GM21360 (cell line): ENCODE results near the gene NCKAP5L.

ENCODE experiments used
- ATAC-seq: cut with Tn5 transposase; IDR thresholded peaks from one replicate; pipeline ENCODE4 v1.9.1; 2021; ENCODE audit warnings: mild to moderate bottlenecking, moderate library complexity; ENCODE audit not compliant: unreplicated experiment

The NCKAP5L gene

GRCh38 chr12:49803693-49804450, 24.3 kb downstream of the NCKAP5L start:
- no peak for ATAC-seq

GRCh38 chr12:49801141-49802063, 26.8 kb downstream of the NCKAP5L start:
- no peak for ATAC-seq

- no peak for ATAC-seq
Observed at GRCh38 chr12:49800421-49801140, 27.6 kb downstream of the NCKAP5L start.

GRCh38 chr12:49798934-49799333, 29.3 kb downstream of the NCKAP5L start:
- no peak for ATAC-seq

GRCh38 chr12:49798248-49798647, 30.0 kb downstream of the NCKAP5L start:
- no peak for ATAC-seq

- no peak for ATAC-seq
Observed at GRCh38 chr12:49797449-49797776, 30.8 kb downstream of the NCKAP5L start.

- no peak for ATAC-seq
Observed at GRCh38 chr12:49796606-49797448, 31.4 kb downstream of the NCKAP5L start.

GRCh38 chr12:49796155-49796554, 32.1 kb downstream of the NCKAP5L start:
- no peak for ATAC-seq

- no peak for ATAC-seq
Observed at GRCh38 chr12:49795654-49796105, 32.5 kb downstream of the NCKAP5L start.

- no peak for ATAC-seq
Observed at GRCh38 chr12:49794811-49795653, 33.2 kb downstream of the NCKAP5L start.

GRCh38 chr12:49794021-49794420, 34.2 kb downstream of the NCKAP5L start:
- no peak for ATAC-seq

GRCh38 chr12:49793620-49794019, 34.6 kb downstream of the NCKAP5L start:
- ATAC-seq, result no peak

GRCh38 chr12:49792976-49793580, 35.1 kb downstream of the NCKAP5L start:
- ATAC-seq, result no peak

- no peak for ATAC-seq
Observed at GRCh38 chr12:49792181-49792970, 35.8 kb downstream of the NCKAP5L start.

GRCh38 chr12:49791700-49792099, 36.5 kb downstream of the NCKAP5L start:
- no peak for ATAC-seq

GRCh38 chr12:49790741-49791555, 37.3 kb downstream of the NCKAP5L start:
- ATAC-seq, result no peak

- no peak for ATAC-seq
Observed at GRCh38 chr12:49789992-49790391, 38.2 kb downstream of the NCKAP5L start.
